ENCODE measurements around the gene SERPINA5.

GRCh38 chr14:94623856-94624499 is 42.8 kb downstream of the SERPINA5 start:
- TF ChIP-seq BCL11B (tag by site-specific recombination; IDR thresholded peaks at IDR 0.05; ENCODE audit: low read depth) (no peak), GLIS1 (tag by site-specific recombination; IDR thresholded peaks at IDR 0.05) (no peak), ZFP37 (tag by site-specific recombination; IDR thresholded peaks at IDR 0.05) (no peak), ZNF704 (tag by site-specific recombination; IDR thresholded peaks at IDR 0.05) (no peak), ZSCAN30 (tag by site-specific recombination; IDR thresholded peaks at IDR 0.05) (no peak), ZNF184 (tag by site-specific recombination; IDR thresholded peaks at IDR 0.05) (no peak), ZNF274 (IDR thresholded peaks at IDR 0.05; ENCODE audit: low read length) (no peak), ZNF274 (tag by site-specific recombination; IDR thresholded peaks at IDR 0.05; ENCODE audit: borderline replicate concordance) (no peak), ZNF132 (tag by site-specific recombination; IDR thresholded peaks at IDR 0.05; ENCODE audit: borderline replicate concordance) (no peak), ZNF280C (tag by site-specific recombination; IDR thresholded peaks at IDR 0.05) (no peak)

Measured in HEK293 (cell line).